ENCODE measurements around the gene ZNF524.

Gene ZNF524

DNA sequence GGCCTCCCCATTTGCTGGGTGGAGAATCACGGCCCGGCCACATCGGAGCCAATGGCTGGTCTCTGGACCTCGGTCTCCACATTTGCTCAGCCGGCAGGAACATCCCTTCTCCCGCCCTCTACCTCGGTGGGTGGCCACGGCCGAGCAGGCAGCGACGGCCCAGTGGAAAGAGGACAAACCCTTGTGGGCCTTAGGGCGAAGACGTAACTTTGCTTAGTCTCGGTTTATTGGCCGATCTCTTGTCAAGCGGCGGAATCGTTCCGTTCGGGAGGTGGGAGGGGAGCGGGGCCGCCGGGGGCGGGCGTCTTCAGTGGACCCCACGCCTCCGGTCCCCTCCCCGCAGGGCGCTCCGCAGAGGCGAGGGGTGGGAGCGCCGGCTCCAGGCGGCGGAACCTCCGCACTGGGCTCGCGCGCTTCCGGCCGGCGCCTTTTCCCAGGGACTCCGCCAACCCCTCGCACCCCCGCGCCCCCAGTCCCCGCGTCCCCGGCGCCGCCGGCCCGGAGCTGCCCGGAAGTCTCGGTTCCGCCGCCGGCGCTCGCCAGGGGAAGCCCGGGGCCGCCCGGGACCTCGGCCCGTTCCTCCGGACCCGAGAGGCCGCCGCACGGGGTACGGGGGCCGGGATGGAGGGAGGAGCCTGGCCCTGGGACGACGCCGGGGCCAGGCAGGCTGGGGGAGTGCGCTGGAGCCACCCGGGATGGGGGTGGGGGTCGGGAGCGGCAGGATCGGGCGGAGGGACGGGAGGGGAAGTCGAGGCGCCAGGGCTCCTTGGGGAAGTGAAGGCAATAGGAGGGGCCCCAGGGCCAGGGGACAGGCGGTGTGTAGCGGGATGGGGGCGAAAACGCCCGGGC lies 40.7 kb downstream of the ZNF524 start, which contains the start of gene ZNF580:
Gene ZNF580, plus strand, starts transcription at position 426 of the 849 bp plus-strand sequence. CDS start 1,507 bp downstream, outside the sequence.
- no peak for DNase-seq (ENCODE audit: extremely low read depth in 1 of 2, low read depth in 1 of 2)

DNA sequence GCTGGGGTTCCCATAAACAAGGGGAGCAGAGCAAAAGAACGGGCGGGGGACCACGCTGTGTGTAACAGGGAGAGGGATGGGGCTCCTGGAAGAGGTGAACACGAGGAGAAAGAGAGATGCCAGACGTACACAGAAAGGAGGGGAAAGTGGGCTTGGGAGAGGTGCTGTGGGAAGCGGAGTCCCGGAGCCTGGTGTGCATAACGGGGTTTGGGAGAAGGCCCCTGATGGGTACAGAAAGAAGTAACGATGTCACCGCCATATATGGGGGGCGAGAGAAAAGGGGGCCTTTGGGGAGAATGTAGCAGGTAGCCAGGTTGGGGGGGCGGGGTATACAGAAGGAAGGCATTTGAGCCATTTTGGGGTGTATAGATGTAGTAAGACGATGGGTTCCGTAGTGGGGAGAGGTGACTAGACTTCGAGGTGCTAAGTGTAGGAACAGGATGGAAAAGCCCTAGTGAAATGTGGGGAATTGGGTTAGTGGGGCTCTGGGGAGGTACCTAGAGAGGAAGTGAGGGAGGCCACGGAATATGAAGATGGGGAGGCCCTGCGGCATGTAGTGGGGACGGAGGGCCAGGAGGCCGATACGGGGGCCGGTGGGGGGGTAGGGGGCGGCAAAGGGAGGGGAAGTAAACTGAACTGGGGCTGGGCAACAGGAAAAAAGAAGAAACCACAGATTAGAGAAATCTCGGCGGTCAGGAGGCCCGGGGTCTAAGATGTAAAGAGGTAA lies 41.5 kb downstream of the ZNF524 start:
- no peak for DNase-seq (ENCODE audit: extremely low read depth in 1 of 2, low read depth in 1 of 2)

- DNase-seq (ENCODE audit: extremely low read depth in 1 of 2, low read depth in 1 of 2) = no peak
Measured at GRCh38 chr19:55642153-55643002, 42.3 kb downstream of the ZNF524 start.

GRCh38 chr19:55643003-55643886 lies 43.2 kb downstream of the ZNF524 start, which contains the start of gene ZNF581:
ZNF581 (plus strand) TSS chr19:55643649; CDS start chr19:55644572, 923 bp downstream.
- peak; percentile 69 to 82 for DNase-seq (ENCODE audit: extremely low read depth in 1 of 2, low read depth in 1 of 2)

GRCh38 chr19:55643887-55644176 lies 43.7 kb downstream of the ZNF524 start:
- DNase-seq (ENCODE audit: extremely low read depth in 1 of 2, low read depth in 1 of 2) = no peak

GRCh38 chr19:55644191-55644833 lies 44.2 kb downstream of the ZNF524 start:
- DNase-seq (ENCODE audit: extremely low read depth in 1 of 2, low read depth in 1 of 2) = no peak

DNA sequence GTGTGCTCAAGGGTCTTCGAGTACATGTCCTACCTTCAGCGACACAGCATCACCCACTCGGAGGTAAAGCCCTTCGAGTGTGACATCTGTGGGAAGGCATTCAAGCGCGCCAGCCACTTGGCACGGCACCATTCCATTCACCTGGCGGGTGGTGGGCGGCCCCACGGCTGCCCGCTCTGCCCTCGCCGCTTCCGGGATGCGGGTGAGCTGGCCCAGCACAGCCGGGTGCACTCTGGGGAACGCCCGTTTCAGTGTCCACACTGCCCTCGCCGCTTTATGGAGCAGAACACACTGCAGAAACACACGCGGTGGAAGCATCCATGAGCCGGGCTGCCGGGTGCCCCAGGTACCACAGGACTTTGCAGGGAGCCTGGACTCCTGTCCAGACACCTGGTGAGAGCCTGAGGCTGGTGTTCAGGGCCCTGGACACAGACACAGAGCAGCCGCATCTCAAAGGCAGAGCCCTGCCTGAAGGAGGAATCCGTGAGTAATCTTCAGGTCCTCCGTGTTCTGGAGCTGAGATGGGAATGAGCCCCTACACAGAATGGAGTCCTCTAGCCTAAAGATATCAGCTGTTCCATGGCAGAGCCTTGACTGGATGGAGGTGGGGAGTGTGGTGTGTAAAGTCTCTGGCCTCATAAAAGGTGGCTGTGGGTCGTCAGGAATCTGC lies 44.9 kb downstream of the ZNF524 start:
- no peak for DNase-seq (ENCODE audit: extremely low read depth in 1 of 2, low read depth in 1 of 2)

- DNase-seq (ENCODE audit: extremely low read depth in 1 of 2, low read depth in 1 of 2) = no peak
Measured at GRCh38 chr19:55645512-55645881, 45.4 kb downstream of the ZNF524 start.

DNA sequence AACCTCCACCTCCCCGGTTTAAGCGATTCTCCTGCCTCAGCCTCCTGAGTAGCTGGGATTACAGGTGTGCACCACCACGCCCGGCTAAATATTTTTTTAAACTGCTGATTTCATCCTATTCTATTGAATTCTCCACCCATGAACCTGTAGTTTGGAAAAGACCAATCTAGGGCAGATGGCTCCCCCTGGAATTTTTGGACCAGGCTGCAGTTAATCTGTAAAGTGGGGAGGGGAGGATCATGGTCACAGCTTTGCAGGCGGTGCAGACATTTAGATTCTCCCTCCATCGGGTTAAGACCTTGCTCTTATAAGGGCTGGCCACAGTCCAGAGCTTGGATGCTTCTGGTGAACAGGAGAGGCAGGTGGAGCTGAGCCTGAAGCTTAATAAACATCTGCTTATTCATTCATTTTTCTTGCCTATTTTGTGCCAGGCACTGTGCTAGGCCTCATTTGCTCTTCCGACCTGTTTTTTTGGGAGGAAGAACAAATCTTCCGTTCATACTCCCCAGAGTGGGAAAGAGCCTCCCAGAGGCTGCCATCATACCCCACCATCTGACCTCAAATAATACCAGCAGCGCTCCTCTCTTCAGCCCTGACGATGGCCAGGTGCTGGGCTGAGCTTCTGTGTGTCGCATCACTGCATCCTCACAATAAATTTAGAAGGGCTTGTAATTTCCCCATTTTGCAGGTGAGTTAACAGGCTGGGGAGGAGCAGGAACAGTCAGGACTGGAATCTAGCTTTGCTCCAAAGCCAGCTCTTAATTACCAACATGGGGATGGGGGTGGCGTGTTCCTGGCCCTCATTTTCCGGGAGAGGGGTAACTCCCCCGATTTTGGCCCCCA lies 47.0 kb downstream of the ZNF524 start:
- DNase-seq (ENCODE audit: extremely low read depth in 1 of 2, low read depth in 1 of 2) = no peak

GRCh38 chr19:55647732-55648584 lies 47.9 kb downstream of the ZNF524 start, which contains the start of gene CCDC106:
CCDC106 (plus strand) TSS chr19:55648212; CDS start chr19:55649047, 835 bp downstream.
- no peak for DNase-seq (ENCODE audit: extremely low read depth in 1 of 2, low read depth in 1 of 2)

DNA sequence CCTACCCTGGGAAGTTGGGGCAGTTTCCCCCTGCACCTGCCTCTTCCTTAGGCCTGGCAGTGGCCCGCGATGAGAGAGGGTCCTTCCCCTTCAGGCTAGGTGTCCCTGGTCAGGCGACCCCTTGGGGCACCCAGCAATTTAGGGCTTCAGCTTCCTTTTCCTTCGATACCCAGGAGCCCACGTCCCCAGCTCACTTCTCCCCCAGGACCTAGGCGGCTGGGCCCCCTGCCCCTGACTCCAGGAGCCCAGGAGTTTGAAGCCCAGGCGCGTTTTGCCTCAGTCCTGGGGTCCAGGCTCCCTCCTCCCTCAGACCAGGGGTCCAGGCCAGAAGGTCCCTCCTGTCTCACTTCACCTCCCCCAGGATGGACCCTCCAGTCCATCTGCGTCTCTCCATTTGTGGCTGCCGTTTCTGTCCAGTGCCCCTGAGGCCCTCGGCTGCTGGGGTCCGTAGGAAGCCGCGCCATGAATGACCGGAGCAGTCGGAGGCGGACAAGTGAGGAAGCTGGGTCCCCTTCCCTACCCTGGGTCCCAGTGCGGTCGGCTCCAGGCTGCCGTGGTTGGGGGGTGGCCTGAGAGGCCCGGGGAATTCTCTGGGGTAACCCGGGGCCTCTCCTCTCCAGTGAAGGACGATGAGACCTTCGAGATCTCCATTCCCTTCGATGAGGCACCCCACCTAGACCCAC lies 48.6 kb downstream of the ZNF524 start:
- no peak for DNase-seq (ENCODE audit: extremely low read depth in 1 of 2, low read depth in 1 of 2)

- DNase-seq (ENCODE audit: extremely low read depth in 1 of 2, low read depth in 1 of 2) = no peak
Measured at GRCh38 chr19:55649268-55650125, 49.4 kb downstream of the ZNF524 start.

DNA sequence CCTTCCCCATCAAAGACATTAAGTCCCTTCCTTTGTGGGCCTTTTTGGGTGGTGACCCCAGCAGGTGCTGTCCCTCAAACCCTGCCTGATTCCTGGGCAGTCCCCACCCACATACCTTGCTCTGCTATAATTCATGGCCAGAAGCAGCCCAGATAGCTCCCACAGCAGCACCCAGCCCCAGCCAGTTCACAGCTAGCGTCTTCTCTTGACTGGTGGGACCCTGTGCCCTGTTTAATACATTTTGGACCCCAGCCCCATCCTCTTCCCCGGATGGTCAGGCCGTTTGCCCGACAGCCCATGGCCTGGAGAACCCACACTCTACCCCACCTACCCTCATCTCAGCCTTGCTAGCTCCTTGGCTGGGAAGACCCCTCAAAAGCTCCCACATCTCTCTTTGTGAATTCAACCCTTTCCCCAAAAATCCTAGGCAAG lies 50.1 kb downstream of the ZNF524 start:
- no peak for DNase-seq (ENCODE audit: extremely low read depth in 1 of 2, low read depth in 1 of 2)

DNA sequence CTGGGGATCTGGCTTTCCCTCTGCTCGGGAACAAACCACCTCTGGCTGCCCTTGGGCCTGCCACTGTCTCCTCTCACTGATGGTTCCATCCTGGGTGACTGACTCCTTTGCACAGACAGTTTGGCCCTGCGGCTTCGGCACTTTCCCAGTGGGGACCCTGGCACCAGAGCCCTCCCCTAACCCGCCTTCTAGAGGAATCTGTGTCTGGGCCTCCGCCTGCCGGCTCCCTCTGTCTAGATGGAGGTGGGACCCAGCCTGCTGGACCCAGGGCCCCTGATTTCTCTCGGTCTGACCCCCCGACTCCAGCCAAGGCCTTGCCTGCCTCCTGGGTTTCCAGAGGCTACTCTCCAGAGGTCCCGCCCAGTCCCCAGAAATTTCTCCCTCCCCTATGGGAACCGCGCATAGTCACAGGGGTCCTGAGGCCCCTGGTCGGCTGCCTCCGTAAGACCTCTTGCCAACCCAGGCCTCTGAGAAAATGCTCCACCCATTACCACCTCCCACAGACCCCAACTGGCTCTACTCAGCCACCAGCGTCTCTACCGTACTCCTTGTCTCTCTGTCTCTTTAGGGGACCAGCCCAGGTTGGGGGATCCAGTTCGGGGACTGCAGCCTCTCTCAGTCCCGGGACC lies 50.6 kb downstream of the ZNF524 start:
- DNase-seq (ENCODE audit: extremely low read depth in 1 of 2, low read depth in 1 of 2) = no peak

GRCh38 chr19:55651236-55651635 lies 51.1 kb downstream of the ZNF524 start:
- DNase-seq (ENCODE audit: extremely low read depth in 1 of 2, low read depth in 1 of 2) = no peak

Data from stimulated activated CD8-positive, alpha-beta memory T cell treated with anti-CD3 and anti-CD28 coated beads, Interleukin-7, amount 100 ng/mL, for 48 hours (primary cell).